ENCODE measurements around the gene PRSS27.
A peak's percentile ranks its signal among the peaks of the same experiment; 100 is the strongest.

PRSS27 gene

DNA sequence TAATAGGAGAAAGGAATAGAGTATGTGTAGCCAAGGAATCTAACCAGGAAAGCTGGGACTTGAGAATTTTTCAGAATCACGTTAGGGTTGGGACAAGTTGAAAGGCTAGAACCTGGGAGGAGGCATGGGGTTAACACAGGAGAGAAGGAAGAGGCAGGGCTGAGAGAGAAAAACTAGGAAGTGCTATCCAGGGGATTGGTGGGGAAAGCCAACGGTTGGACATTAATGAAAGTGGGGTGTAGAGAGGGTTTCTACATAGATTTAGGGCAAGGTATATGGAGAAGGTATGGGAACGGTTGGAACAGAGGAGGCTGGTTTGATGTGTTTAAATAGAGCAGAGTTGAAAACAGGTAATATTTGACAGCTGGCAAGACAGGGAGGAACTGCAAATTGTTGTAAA, 35.1 kb upstream of the PRSS27 start:
- no peak for DNase-seq (ENCODE audit: low read depth)
- peak overlapping the region; percentile 99 for H3K4me3 ChIP-seq (ENCODE audit: low read depth, low read length)
- TF ChIP-seq, protein P1, sequence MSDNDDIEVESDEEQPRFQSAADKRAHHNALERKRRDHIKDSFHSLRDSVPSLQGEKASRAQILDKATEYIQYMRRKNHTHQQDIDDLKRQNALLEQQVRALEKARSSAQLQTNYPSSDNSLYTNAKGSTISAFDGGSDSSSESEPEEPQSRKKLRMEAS (IDR thresholded peaks at IDR 0.05; ENCODE audit: low read depth, low read length), result no peak
- TF ChIP-seq, protein P2, sequence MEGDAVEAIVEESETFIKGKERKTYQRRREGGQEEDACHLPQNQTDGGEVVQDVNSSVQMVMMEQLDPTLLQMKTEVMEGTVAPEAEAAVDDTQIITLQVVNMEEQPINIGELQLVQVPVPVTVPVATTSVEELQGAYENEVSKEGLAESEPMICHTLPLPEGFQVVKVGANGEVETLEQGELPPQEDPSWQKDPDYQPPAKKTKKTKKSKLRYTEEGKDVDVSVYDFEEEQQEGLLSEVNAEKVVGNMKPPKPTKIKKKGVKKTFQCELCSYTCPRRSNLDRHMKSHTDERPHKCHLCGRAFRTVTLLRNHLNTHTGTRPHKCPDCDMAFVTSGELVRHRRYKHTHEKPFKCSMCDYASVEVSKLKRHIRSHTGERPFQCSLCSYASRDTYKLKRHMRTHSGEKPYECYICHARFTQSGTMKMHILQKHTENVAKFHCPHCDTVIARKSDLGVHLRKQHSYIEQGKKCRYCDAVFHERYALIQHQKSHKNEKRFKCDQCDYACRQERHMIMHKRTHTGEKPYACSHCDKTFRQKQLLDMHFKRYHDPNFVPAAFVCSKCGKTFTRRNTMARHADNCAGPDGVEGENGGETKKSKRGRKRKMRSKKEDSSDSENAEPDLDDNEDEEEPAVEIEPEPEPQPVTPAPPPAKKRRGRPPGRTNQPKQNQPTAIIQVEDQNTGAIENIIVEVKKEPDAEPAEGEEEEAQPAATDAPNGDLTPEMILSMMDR (IDR thresholded peaks at IDR 0.05; ENCODE audit: low read depth, low read length), result no peak
- TF ChIP-seq POLR2A (IDR thresholded peaks at IDR 0.05; ENCODE audit: extremely low read depth, insufficient read length) (no peak), MYC (IDR thresholded peaks at IDR 0.05; ENCODE audit: low read depth, low read length) (no peak)

DNA sequence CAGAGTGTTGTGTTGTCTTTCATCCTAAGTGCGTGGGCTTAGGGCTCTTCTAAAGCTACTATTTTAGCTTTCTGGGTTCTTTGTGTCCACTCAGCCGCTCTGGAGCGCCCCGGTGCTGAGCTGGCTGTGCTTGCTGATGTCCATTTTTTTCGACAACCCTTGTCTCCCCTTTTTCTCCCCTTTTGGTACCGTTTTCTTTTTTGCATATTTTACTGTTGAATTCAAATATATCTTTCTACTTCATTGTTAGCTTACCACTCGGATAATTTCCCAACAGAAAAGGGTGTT, 33.7 kb upstream of the PRSS27 start:
- TF ChIP-seq, protein P2 (IDR thresholded peaks at IDR 0.05; ENCODE audit: low read depth, low read length), result no peak
- TF ChIP-seq MYC (IDR thresholded peaks at IDR 0.05; ENCODE audit: low read depth, low read length) (no peak), POLR2A (IDR thresholded peaks at IDR 0.05; ENCODE audit: extremely low read depth, insufficient read length) (no peak)
- DNase-seq (ENCODE audit: low read depth), result no peak
- peak overlapping the region; percentile 99 for H3K4me3 ChIP-seq (ENCODE audit: low read depth, low read length)

DNA sequence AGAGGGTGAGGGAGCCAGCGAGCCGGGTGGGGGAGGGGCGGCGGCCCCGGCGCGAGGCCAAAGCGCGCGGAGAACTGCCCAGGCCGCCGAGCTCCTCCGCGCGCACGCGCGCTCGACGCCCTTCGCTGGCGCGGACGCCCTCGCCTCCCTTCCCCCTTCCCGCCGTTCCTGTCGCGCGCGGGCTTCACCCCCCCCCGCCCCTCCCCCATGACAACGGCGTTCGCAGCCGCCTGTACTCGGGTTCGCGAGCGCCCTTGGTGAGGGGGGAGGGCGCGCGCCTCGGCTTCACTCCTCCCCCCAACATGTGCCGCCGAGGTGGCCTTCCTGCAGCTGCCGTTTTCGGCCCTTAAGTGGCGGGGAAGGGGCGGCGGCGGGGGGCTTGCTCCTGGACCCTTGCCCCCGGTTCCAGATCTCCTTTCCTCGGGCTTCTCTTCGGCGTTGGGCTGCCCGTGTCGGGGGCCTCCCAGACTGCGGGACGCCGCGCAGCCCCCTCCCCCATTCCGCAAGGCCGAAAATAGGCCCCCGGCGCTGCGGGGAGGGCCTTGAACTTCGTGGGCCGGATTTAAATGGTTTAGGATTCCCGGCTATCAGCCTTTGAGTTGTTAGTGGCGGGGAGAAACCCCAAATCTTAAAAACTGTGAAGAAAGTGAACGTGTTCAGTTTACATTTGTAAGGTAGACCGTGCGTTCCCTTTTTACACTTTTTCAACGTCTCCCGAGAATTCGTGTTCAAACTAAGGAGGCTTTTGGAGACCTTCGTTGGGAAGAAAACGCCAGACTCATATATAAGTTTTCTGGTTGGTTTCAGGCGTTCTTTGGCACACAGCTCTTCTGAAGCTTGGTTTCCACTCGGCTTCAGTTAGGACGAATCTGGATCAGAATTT, 33.1 kb upstream of the PRSS27 start:
- peak; percentile 87 for DNase-seq (ENCODE audit: low read depth)
- TF ChIP-seq MYC (IDR thresholded peaks at IDR 0.05; ENCODE audit: low read depth, low read length), result peak; percentile 68
- TF ChIP-seq, protein P1 (IDR thresholded peaks at IDR 0.05; ENCODE audit: low read depth, low read length), result no peak
- H3K4me3 ChIP-seq (ENCODE audit: low read depth, low read length), result peak overlapping the region; percentile 99

DNA sequence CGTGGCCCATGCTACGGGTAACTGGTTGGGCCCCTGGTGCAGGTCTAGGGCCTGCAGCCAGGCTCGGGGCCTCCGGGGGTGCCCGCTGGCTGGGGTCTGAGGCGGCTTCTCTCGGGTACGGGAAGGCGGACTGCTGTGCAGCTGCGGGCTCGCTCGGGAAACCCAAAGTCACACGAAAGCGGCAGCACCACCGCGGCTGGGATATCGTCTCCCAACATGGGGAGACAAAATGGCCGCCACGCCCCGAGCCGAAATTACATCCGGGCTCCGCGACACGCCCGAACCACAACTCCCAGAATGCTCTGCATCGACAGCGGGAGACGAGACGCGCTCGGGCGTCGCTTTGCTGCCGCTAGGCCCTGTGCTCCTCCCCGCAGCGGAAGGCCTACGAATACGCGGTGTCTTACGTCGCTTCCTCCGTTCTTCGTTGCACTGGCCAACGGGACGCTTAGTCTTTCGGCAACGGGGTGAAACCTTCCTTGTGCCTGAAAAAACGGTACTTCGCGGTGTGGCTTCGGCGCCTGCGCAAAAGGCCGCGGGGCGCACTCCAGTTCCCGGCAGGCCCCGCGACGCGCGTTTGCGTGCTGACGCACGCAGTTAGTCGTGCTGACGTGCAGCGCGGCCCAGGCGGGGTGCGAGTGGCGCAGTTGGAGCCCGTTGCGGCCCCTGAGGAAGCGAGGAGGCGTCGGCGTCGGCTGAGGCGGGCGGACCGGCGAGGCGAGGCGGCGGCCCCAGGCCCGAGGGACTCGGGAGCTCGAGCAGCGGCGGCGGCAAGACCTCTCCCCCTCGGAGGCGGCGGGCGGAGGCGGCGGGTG, 32.2 kb upstream of the PRSS27 start, which contains the start of gene SRRM2:
TSS of gene SRRM2 (plus strand) at position 604 of the 815 bp plus-strand sequence. CDS start 3,727 bp downstream, outside the sequence.
- DNase-seq (ENCODE audit: low read depth), result peak; percentile 97
- peak within 1 kb of the TSS; percentile 99 for H3K4me3 ChIP-seq (ENCODE audit: low read depth, low read length)
- TF ChIP-seq MYC (IDR thresholded peaks at IDR 0.05; ENCODE audit: low read depth, low read length) (peak; percentile 84), POLR2A (IDR thresholded peaks at IDR 0.05; ENCODE audit: extremely low read depth, insufficient read length) (peak; percentile 75)
- TF ChIP-seq, protein P1 (IDR thresholded peaks at IDR 0.05; ENCODE audit: low read depth, low read length), result peak; percentile 61
- TF ChIP-seq, protein P2 (IDR thresholded peaks at IDR 0.05; ENCODE audit: low read depth, low read length), result no peak

DNA sequence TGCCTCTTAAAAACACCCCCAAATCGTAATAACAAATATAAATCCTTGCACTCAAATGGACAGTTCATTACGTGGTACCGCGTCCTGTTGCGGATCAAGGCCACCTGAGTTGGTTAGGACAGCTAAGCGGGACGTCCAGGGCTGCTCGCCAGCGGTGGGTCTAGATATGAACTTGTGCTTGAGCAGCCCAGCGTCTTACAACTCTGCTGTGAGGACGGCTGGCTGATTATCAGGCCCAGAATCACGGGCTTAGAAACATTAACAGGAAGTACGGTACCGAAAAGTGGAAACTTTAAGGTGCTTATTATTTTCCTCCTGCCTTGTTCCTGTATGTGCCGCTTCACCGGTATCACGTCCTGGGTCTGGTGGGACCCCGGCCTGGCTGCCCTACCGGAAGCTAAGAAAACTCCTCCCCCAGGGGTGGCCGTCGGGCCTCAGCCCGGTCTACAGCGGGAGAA, 31.6 kb upstream of the PRSS27 start:
- TF ChIP-seq MYC (IDR thresholded peaks at IDR 0.05; ENCODE audit: low read depth, low read length) (no peak), POLR2A (IDR thresholded peaks at IDR 0.05; ENCODE audit: extremely low read depth, insufficient read length) (peak; percentile 75)
- peak overlapping the region; percentile 94 for H3K4me3 ChIP-seq (ENCODE audit: low read depth, low read length)
- DNase-seq (ENCODE audit: low read depth), result peak; percentile 93

DNA sequence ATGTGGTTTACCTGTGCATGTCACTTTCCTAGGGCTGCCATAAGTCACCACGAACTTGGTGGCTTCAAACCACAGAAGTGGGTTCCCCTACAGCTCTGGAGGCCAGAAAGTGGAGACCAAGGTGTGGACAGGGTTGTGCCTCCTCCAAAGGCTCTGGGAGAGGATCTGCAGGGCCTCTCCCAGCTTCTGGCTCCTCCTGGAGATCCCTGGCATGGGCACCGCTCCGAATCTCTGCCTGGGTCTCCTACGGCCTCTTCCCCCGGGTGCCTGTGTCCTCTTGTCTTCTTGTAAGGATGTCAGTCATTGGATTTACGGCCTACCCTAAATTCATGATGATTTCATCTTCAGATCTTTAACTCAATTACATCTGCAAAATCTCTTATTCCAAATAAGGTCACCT, 29.9 kb upstream of the PRSS27 start:
- no peak overlapping the region for H3K4me3 ChIP-seq (ENCODE audit: low read depth, low read length)
- TF ChIP-seq, protein P2 (IDR thresholded peaks at IDR 0.05; ENCODE audit: low read depth, low read length), result no peak
- TF ChIP-seq, protein P1 (IDR thresholded peaks at IDR 0.05; ENCODE audit: low read depth, low read length), result no peak
- no peak for TF ChIP-seq POLR2A (IDR thresholded peaks at IDR 0.05; ENCODE audit: extremely low read depth, insufficient read length)
- no peak for TF ChIP-seq MYC (IDR thresholded peaks at IDR 0.05; ENCODE audit: low read depth, low read length)
- no peak for DNase-seq (ENCODE audit: low read depth)

Data from NB4 (cell line).